PC-9 (cell line): ENCODE measurements around the gene GMDS.

Experiments used
- EZH2 ChIP-seq: fragments of 200-600 bp; sonication (generic); IDR thresholded peaks from 2 replicates; pipeline ENCODE4 v1.8.0; 2017; ENCODE audit warnings: antibody characterized with exemption, low read depth
- TF ChIP-seq, protein P1 (sequence below): fragments of 200-600 bp; sonication (generic); conservative IDR thresholded peaks from 2 replicates; pipeline ENCODE4 v1.6.1; 2017; ENCODE audit warnings: mixed run types, antibody characterized with exemption, mild to moderate bottlenecking, moderate library complexity

GRCh38 chr6:1736346-1737105 is 508.9 kb downstream of the GMDS start:
- TF ChIP-seq, protein P1, sequence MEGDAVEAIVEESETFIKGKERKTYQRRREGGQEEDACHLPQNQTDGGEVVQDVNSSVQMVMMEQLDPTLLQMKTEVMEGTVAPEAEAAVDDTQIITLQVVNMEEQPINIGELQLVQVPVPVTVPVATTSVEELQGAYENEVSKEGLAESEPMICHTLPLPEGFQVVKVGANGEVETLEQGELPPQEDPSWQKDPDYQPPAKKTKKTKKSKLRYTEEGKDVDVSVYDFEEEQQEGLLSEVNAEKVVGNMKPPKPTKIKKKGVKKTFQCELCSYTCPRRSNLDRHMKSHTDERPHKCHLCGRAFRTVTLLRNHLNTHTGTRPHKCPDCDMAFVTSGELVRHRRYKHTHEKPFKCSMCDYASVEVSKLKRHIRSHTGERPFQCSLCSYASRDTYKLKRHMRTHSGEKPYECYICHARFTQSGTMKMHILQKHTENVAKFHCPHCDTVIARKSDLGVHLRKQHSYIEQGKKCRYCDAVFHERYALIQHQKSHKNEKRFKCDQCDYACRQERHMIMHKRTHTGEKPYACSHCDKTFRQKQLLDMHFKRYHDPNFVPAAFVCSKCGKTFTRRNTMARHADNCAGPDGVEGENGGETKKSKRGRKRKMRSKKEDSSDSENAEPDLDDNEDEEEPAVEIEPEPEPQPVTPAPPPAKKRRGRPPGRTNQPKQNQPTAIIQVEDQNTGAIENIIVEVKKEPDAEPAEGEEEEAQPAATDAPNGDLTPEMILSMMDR: no peak
- no peak for TF ChIP-seq EZH2
